Thyroid gland (tissue), 4 donors: ENCODE data around the gene GSTP1.

Experiments
- POLR2A ChIP-seq, 2 donors: fragments of 450-650 bp; IDR thresholded peaks; one replicate each; pipeline ENCODE4 v1.6.1; 2017; ENCODE audit warnings: antibody characterized with exemption in 2 of 2, mild to moderate bottlenecking in 2 of 2, moderate library complexity in 1 of 2
- TF ChIP-seq, protein P1 (sequence below), 6 experiments: fragments of 200-600 bp in 3 of 6; fragments of 450-650 bp in 3 of 6; sonication (generic) in 3 of 6; IDR thresholded peaks; one replicate each; pipeline ENCODE4 v1.5.1; 2016 to 2019; ENCODE audit warnings: antibody characterized with exemption in 6 of 6, mild to moderate bottlenecking in 2 of 6, inconsistent platforms in 1 of 6, moderate library complexity in 1 of 6

DNA sequence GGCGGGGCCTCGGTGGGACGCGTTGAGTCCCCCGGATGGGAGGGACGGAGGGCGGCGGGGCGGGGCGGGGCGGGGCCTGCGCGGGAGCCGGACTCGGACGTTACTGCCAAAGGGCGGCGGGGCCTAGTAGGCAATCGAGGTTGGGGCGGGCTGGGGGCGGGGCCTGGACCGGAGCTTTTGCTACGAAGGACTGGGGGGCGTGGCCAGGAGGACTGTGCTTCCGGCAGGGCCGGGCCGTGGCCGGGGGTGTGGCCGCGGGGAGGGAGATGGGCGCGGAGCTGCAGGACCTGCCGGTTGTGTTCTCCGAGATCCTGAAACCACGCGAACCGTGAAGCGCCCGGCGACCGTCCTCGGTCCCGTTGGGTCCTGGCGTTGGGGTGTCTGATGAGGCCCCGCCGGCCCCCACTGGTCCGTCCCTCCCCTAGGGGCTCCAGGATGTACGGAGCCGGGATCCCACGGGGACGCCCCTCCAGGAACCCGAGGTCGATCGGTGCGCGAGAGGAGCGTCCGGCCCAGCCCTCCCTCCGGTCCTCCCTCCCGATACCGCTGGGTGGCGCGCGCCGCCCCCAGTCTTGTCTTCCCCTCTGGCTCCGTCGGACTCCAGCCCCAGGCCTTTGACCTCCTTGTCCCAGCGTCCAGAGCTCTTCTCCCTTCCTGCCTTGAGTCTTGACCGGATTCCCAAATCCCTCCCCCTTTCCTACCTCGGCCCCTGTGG, 46.8 kb downstream of the GSTP1 start:
- TF ChIP-seq, protein P1, sequence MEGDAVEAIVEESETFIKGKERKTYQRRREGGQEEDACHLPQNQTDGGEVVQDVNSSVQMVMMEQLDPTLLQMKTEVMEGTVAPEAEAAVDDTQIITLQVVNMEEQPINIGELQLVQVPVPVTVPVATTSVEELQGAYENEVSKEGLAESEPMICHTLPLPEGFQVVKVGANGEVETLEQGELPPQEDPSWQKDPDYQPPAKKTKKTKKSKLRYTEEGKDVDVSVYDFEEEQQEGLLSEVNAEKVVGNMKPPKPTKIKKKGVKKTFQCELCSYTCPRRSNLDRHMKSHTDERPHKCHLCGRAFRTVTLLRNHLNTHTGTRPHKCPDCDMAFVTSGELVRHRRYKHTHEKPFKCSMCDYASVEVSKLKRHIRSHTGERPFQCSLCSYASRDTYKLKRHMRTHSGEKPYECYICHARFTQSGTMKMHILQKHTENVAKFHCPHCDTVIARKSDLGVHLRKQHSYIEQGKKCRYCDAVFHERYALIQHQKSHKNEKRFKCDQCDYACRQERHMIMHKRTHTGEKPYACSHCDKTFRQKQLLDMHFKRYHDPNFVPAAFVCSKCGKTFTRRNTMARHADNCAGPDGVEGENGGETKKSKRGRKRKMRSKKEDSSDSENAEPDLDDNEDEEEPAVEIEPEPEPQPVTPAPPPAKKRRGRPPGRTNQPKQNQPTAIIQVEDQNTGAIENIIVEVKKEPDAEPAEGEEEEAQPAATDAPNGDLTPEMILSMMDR (IDR thresholded peaks at IDR 0.05): peak; percentile 37 to 72 (median 60)
- peak; percentile 69 to 86 for TF ChIP-seq POLR2A (IDR thresholded peaks at IDR 0.05)
